Neural progenitor cell (in vitro differentiated cells): ENCODE results near the gene PRSS50.

Experiments
- EZH2 ChIP-seq: fragments of 200-600 bp; sonication (generic); IDR thresholded peaks from 2 replicates; pipeline ENCODE4 v1.6.1; 2017; ENCODE audit warnings: antibody characterized with exemption, mild to moderate bottlenecking, moderate library complexity
- TF ChIP-seq, protein P1 (sequence below): fragments of 200-600 bp; sonication (generic); IDR thresholded peaks from 2 replicates; pipeline ENCODE4 v1.5.1; 2017; ENCODE audit warnings: antibody characterized with exemption, mild to moderate bottlenecking

DNA sequence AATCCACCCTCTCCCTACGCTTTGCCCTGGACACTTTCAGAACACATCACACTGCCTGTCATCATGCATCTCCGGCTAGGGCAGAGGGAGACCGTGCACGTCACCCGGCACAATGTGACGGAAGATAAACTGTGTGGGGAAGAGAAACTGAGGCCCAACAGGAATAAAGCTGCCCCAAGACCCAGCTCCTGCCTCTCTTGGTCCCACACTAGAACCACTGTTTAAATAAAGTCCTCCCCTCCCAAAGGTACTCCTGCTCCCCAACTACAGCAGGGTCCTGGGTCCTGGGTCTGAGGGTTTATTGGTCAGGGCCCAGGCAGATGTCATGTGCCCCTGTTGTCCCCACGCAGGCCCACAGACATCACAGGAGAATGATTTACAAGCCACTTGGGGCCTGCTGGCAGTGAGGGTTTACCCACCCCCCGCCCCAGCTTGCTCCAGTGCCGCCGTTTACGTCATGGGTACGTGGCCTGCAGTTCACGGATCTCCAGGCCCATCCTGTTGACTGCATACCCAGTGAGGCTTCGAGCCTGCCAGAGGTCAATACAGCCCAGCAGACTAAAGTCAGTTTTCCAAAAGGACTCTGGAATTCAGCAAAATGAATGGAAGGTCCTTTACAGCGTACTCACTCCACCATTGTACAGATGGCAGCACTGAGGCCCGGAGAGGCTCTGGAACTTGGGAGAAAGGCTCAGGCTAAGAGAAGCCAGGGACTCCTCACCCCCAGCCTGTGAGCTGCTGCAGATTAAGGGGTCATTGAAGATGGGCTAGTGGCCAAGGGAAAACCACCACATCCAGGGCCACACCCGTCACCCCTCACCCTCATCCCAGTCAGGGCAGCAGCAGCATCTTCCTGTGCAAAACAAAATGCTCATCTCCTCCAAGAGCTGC lies 47.4 kb downstream of the PRSS50 start:
- TF ChIP-seq, protein P1, sequence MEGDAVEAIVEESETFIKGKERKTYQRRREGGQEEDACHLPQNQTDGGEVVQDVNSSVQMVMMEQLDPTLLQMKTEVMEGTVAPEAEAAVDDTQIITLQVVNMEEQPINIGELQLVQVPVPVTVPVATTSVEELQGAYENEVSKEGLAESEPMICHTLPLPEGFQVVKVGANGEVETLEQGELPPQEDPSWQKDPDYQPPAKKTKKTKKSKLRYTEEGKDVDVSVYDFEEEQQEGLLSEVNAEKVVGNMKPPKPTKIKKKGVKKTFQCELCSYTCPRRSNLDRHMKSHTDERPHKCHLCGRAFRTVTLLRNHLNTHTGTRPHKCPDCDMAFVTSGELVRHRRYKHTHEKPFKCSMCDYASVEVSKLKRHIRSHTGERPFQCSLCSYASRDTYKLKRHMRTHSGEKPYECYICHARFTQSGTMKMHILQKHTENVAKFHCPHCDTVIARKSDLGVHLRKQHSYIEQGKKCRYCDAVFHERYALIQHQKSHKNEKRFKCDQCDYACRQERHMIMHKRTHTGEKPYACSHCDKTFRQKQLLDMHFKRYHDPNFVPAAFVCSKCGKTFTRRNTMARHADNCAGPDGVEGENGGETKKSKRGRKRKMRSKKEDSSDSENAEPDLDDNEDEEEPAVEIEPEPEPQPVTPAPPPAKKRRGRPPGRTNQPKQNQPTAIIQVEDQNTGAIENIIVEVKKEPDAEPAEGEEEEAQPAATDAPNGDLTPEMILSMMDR: no peak
- TF ChIP-seq EZH2: no peak
